ENCODE data around the gene OLFML1.

OLFML1 gene

GRCh38 chr11:7480113-7480512, 5.2 kb upstream of the OLFML1 start:
- no peak for DNase-seq (ENCODE audit: low read depth in 2 of 2)

- no peak for DNase-seq (ENCODE audit: low read depth in 2 of 2)
Measured at GRCh38 chr11:7484131-7484530, 1.2 kb upstream of the OLFML1 start.

GRCh38 chr11:7484645-7485044, 661 bp upstream of the OLFML1 start:
- DNase-seq (ENCODE audit: low read depth in 2 of 2), result no peak

GRCh38 chr11:7486098-7486780, 933 bp downstream of the OLFML1 start:
- no peak for DNase-seq (ENCODE audit: low read depth in 2 of 2)

- DNase-seq (ENCODE audit: low read depth in 2 of 2), result no peak
Measured at GRCh38 chr11:7486781-7487140, 1.5 kb downstream of the OLFML1 start.

GRCh38 chr11:7487360-7487759, 2.1 kb downstream of the OLFML1 start:
- DNase-seq (ENCODE audit: low read depth in 2 of 2), result no peak

GRCh38 chr11:7488681-7489080, 3.4 kb downstream of the OLFML1 start:
- no peak for DNase-seq (ENCODE audit: low read depth in 2 of 2)

- DNase-seq (ENCODE audit: low read depth in 2 of 2), result no peak
Measured at GRCh38 chr11:7489376-7489775, 4.1 kb downstream of the OLFML1 start.

GRCh38 chr11:7490054-7490453, 4.7 kb downstream of the OLFML1 start:
- DNase-seq (ENCODE audit: low read depth in 2 of 2), result no peak

- DNase-seq (ENCODE audit: low read depth in 2 of 2), result no peak
Measured at GRCh38 chr11:7490535-7490934, 5.2 kb downstream of the OLFML1 start.

- DNase-seq (ENCODE audit: low read depth in 2 of 2), result no peak
Measured at GRCh38 chr11:7492253-7492652, 6.9 kb downstream of the OLFML1 start.

GRCh38 chr11:7493670-7494069, 8.4 kb downstream of the OLFML1 start:
- no peak for DNase-seq (ENCODE audit: low read depth in 2 of 2)

GRCh38 chr11:7494086-7494745, 8.9 kb downstream of the OLFML1 start:
- DNase-seq (ENCODE audit: low read depth in 2 of 2), result no peak

GRCh38 chr11:7495882-7496551, 10.7 kb downstream of the OLFML1 start:
- no peak for DNase-seq (ENCODE audit: low read depth in 2 of 2)

GRCh38 chr11:7498193-7498592, 12.9 kb downstream of the OLFML1 start:
- DNase-seq (ENCODE audit: low read depth in 2 of 2), result no peak

GRCh38 chr11:7499081-7499480, 13.8 kb downstream of the OLFML1 start:
- DNase-seq (ENCODE audit: low read depth in 2 of 2), result no peak

- DNase-seq (ENCODE audit: low read depth in 2 of 2), result no peak
Measured at GRCh38 chr11:7500251-7500650, 14.9 kb downstream of the OLFML1 start.

GRCh38 chr11:7501251-7501650, 15.9 kb downstream of the OLFML1 start:
- no peak for DNase-seq (ENCODE audit: low read depth in 2 of 2)

- no peak for DNase-seq (ENCODE audit: low read depth in 2 of 2)
Measured at GRCh38 chr11:7501894-7502293, 16.6 kb downstream of the OLFML1 start.

GRCh38 chr11:7506243-7506642, 20.9 kb downstream of the OLFML1 start:
- DNase-seq (ENCODE audit: low read depth in 2 of 2), result no peak

- no peak for DNase-seq (ENCODE audit: low read depth in 2 of 2)
Measured at GRCh38 chr11:7508087-7508486, 22.8 kb downstream of the OLFML1 start.

- DNase-seq (ENCODE audit: low read depth in 2 of 2), result no peak
Measured at GRCh38 chr11:7509966-7510365, 24.7 kb downstream of the OLFML1 start.

- no peak for DNase-seq (ENCODE audit: low read depth in 2 of 2)
Measured at GRCh38 chr11:7511401-7511800, 26.1 kb downstream of the OLFML1 start.

All from stimulated activated CD4-positive, alpha-beta T cell treated with anti-CD3 and anti-CD28 coated beads, Interleukin-15, amount 100 ng/mL, for 48 hours (primary cell).